Small intestine (tissue), 7 donors: ENCODE results near the gene TCERG1L. TPM values are rescaled to one million over a fixed set of nuclear protein-coding genes. Genes with fewer than 3 reads are reported as not detected.

ENCODE experiments used
- DNase-seq, 2 donors: peaks; one replicate each; pipeline versions ENCODE4 v3.0.0 to v3.0.0-alpha.2; 2013
- FAIRE-seq: peaks from 2 replicates; lab custom pipeline; 2012; peaks lifted over from hg19 to GRCh38; lab: Jason Lieb, UNC
- H3K27ac ChIP-seq, 3 donors: one replicate each; pipeline ENCODE4 v1.5.1; 2013; ENCODE audit warnings: low read length in 2 of 3, mild to moderate bottlenecking in 2 of 3, control low read depth in 1 of 3, inconsistent platforms in 1 of 3, low read depth in 1 of 3, moderate library complexity in 1 of 3
- H3K27me3 ChIP-seq, 3 donors: one replicate each; pipeline ENCODE4 v1.6.1; 2013; ENCODE audit warnings: low read length in 3 of 3, inconsistent platforms in 1 of 3; ENCODE audit not compliant: control insufficient read depth in 3 of 3, insufficient read depth in 3 of 3
- H3K36me3 ChIP-seq, 3 donors: one replicate each; pipeline ENCODE4 v1.6.1; 2013; ENCODE audit warnings: low read length in 3 of 3, inconsistent platforms in 1 of 3, low read depth in 1 of 3, mild to moderate bottlenecking in 1 of 3, moderate library complexity in 1 of 3; ENCODE audit not compliant: control insufficient read depth in 3 of 3, insufficient read depth in 2 of 3
- H3K4me1 ChIP-seq, 3 donors: one replicate each; pipeline ENCODE4 v1.6.1; 2013; ENCODE audit warnings: low read length in 2 of 3, inconsistent platforms in 1 of 3, low read depth in 1 of 3, mild to moderate bottlenecking in 1 of 3, moderate library complexity in 1 of 3; ENCODE audit not compliant: control insufficient read depth in 3 of 3, insufficient read depth in 2 of 3
- H3K4me3 ChIP-seq, 3 donors: one replicate each; pipeline ENCODE4 v1.5.1; 2013; ENCODE audit warnings: low read length in 3 of 3, control low read depth in 1 of 3, inconsistent platforms in 1 of 3, low read depth in 1 of 3, mild to moderate bottlenecking in 1 of 3, moderate library complexity in 1 of 3
- H3K9me3 ChIP-seq, 2 donors: one replicate each; pipeline ENCODE4 v1.6.1; 2013; ENCODE audit warnings: low read depth in 1 of 2, low read length in 1 of 2; ENCODE audit not compliant: control insufficient read depth in 2 of 2, insufficient read depth in 1 of 2
- WGBS, 3 donors: extraction: QIAGEN DNeasy Blood & Tissue Kit; methylation state at CpG; one replicate each; pipeline ENCODE4 v1.1.7; 2013; 5-methylcytosine and 5-hydroxymethylcytosine counted together
- polyA plus RNA-seq, 4 donors: library from polyadenylated mRNA; stranded (reverse) in 3 of 4; unstranded in 1 of 4; fragments of 200-250 nt in 3 of 4; fragments of 120-200 nt in 1 of 4; gene quantifications; one replicate each; pipeline versions ENCODE4 v1.2.1 to v1.2.3, GENCODE V29; 2013
- donor health status: healthy with polysubstance abuse.
- donor health status: control.
- donor health status: control.
- donor health status: Bipolar disorder and iron deficiency.
- donor health status: healthy.

TCERG1L gene
- polyA plus RNA-seq, 4 donors = 0.04 to 0.12 TPM; not detected in 2

GRCh38 chr10:131087464-131088215 is 223.9 kb downstream of the TCERG1L start:
- DNase-seq = no peak
- no peak for FAIRE-seq
- Histone ChIP-seq H3K27ac (no peak overlapping the region), H3K4me1 (no peaks in the 10 kb centered on the region), H3K9me3 (peaks cover 0 to 2% of the 10 kb centered on the region in 2 donors), H3K27me3 (no peaks in the 10 kb centered on the region), H3K36me3 (no peaks in the 10 kb centered on the region), H3K4me3 (no peak overlapping the region)
- WGBS, 3 donors = 75 to 82% (median 78%) methylated on average over 24 of the region's 24 CpGs

GRCh38 chr10:131086511-131086910 is 225.0 kb downstream of the TCERG1L start:
- no peak overlapping the region for H3K27ac ChIP-seq
- H3K4me3 ChIP-seq = no peak overlapping the region
- no peaks in the 10 kb centered on the region for H3K4me1 ChIP-seq
- 82 to 87% (median 83%) methylated on average over 5 of the region's 5 CpGs for WGBS, 3 donors
- no peak for DNase-seq
- no peaks in the 10 kb centered on the region for H3K36me3 ChIP-seq
- no peaks in the 10 kb centered on the region for H3K27me3 ChIP-seq
- peaks cover 0 to 2% of the 10 kb centered on the region in 2 donors for H3K9me3 ChIP-seq
- no peak for FAIRE-seq

- Histone ChIP-seq H3K4me1 (no peaks in the 10 kb centered on the region), H3K4me3 (no peak overlapping the region), H3K27me3 (no peaks in the 10 kb centered on the region), H3K27ac (no peak overlapping the region), H3K36me3 (no peaks in the 10 kb centered on the region), H3K9me3 (peaks cover 0 to 2% of the 10 kb centered on the region in 2 donors)
- WGBS, 3 donors = 66 to 83% (median 68%) methylated on average over 6 of the region's 6 CpGs
- FAIRE-seq (no peak), DNase-seq (no peak)
These were observed 225.4 kb downstream of the TCERG1L start for GRCh38 chr10:131086094-131086493.

- 69 to 76% (median 72%) methylated on average over 21 of the region's 21 CpGs for WGBS, 3 donors
- DNase-seq (no peak), FAIRE-seq (no peak)
- Histone ChIP-seq H3K36me3 (no peaks in the 10 kb centered on the region), H3K4me1 (no peaks in the 10 kb centered on the region), H3K27me3 (no peaks in the 10 kb centered on the region), H3K27ac (no peak overlapping the region), H3K9me3 (peaks cover 0 to 2% of the 10 kb centered on the region in 2 donors), H3K4me3 (no peak overlapping the region)
These were observed 226.2 kb downstream of the TCERG1L start for GRCh38 chr10:131085091-131085860.

GRCh38 chr10:131084791-131085090 is 226.8 kb downstream of the TCERG1L start:
- Histone ChIP-seq H3K4me3 (no peak overlapping the region), H3K27ac (no peak overlapping the region), H3K4me1 (no peaks in the 10 kb centered on the region), H3K36me3 (no peaks in the 10 kb centered on the region), H3K9me3 (peaks cover 0 to 2% of the 10 kb centered on the region in 2 donors), H3K27me3 (no peaks in the 10 kb centered on the region)
- WGBS, 3 donors = 72 to 81% (median 77%) methylated on average over 14 of the region's 14 CpGs
- DNase-seq (no peak), FAIRE-seq (no peak)

- Histone ChIP-seq H3K4me3 (no peak overlapping the region), H3K27me3 (no peaks in the 10 kb centered on the region), H3K36me3 (no peaks in the 10 kb centered on the region), H3K9me3 (peaks cover 0 to 2% of the 10 kb centered on the region in 2 donors), H3K4me1 (no peaks in the 10 kb centered on the region), H3K27ac (no peak overlapping the region)
- 71 to 80% (median 73%) methylated on average over 32 of the region's 32 CpGs for WGBS, 3 donors
- DNase-seq (no peak), FAIRE-seq (no peak)
These were observed 227.4 kb downstream of the TCERG1L start for GRCh38 chr10:131083915-131084790.

GRCh38 chr10:131082991-131083481 is 228.5 kb downstream of the TCERG1L start:
- WGBS, 3 donors = 48 to 74% (median 60%) methylated on average over 16 of the region's 16 CpGs
- Histone ChIP-seq H3K4me3 (no peak overlapping the region), H3K27me3 (no peaks in the 10 kb centered on the region), H3K9me3 (peaks cover 0 to 2% of the 10 kb centered on the region in 2 donors), H3K4me1 (no peaks in the 10 kb centered on the region), H3K27ac (no peak overlapping the region), H3K36me3 (no peaks in the 10 kb centered on the region)
- no peak for FAIRE-seq
- DNase-seq = no peak
